Measurements from ENCODE around the gene ADAP1. TPM values are rescaled to one million over a fixed set of nuclear protein-coding genes. Genes with fewer than 3 reads are reported as not detected.

ADAP1 gene
- total RNA-seq, 2 experiments from 2014 or later, result 2.4 to 7.0 TPM

- no peaks in the 10 kb centered on the region for H3K36me3 ChIP-seq (ENCODE audit: insufficient read depth, low read length)
- no TSS peak for BruUV-seq (replicated peaks)
- DNase-seq (ENCODE audit: low spot score), result no peak
- ChIA-PET POLR2A (no interaction called here), CTCF (ENCODE audit: unreplicated experiment) (no interaction called here)
- H3K4me1 ChIP-seq (ENCODE audit: insufficient read depth, low read length, poor library complexity, severe bottlenecking), result peaks cover 33% of the 10 kb centered on the region
- no peaks in the 10 kb centered on the region for H4K20me1 ChIP-seq (ENCODE audit: insufficient read depth, low read length)
- H3K9me2 ChIP-seq (ENCODE audit: insufficient read depth, low read length), result no peaks in the 10 kb centered on the region
- TF ChIP-seq CTCF (conservative IDR thresholded peaks at IDR 0.05; ENCODE audit: low read length), result no peak
- TF ChIP-seq EZH2phosphoT487 (IDR thresholded peaks at IDR 0.05; ENCODE audit: borderline replicate concordance, low read depth, low read length), result no peak
- H3K4me3 ChIP-seq (ENCODE audit: low read depth, low read length, poor library complexity, severe bottlenecking), result no peak overlapping the region
- no peak overlapping the region for H3K4me2 ChIP-seq (ENCODE audit: low read length)
- H2AFZ ChIP-seq (ENCODE audit: low read length), result no peak overlapping the region
- H3K79me2 ChIP-seq (ENCODE audit: insufficient read depth, low read depth, low read length), result no peaks in the 10 kb centered on the region
- intact Hi-C loops (cut with micrococcal nuclease; ENCODE audit: unreplicated experiment), result no loop called here
- H3K27ac ChIP-seq (ENCODE audit: low read depth, low read length, poor library complexity, severe bottlenecking), result no peak overlapping the region
- no peaks in the 10 kb centered on the region for H3K9me3 ChIP-seq (ENCODE audit: low read length)
Observed at GRCh38 chr7:988963-989529, 34.6 kb upstream of the ADAP1 start.

GRCh38 chr7:988426-988911 is 34.0 kb upstream of the ADAP1 start:
- Histone ChIP-seq H4K20me1 (ENCODE audit: insufficient read depth, low read length) (no peaks in the 10 kb centered on the region), H3K4me2 (ENCODE audit: low read length) (no peak overlapping the region), H3K4me3 (ENCODE audit: low read depth, low read length, poor library complexity, severe bottlenecking) (no peak overlapping the region), H3K4me1 (ENCODE audit: insufficient read depth, low read length, poor library complexity, severe bottlenecking) (peaks cover 31% of the 10 kb centered on the region), H3K9me3 (ENCODE audit: low read length) (no peaks in the 10 kb centered on the region), H3K27ac (ENCODE audit: low read depth, low read length, poor library complexity, severe bottlenecking) (no peak overlapping the region), H3K79me2 (ENCODE audit: insufficient read depth, low read depth, low read length) (no peaks in the 10 kb centered on the region), H3K9me2 (ENCODE audit: insufficient read depth, low read length) (no peaks in the 10 kb centered on the region), H2AFZ (ENCODE audit: low read length) (no peak overlapping the region), H3K36me3 (ENCODE audit: insufficient read depth, low read length) (no peaks in the 10 kb centered on the region)
- intact Hi-C loops (cut with micrococcal nuclease; ENCODE audit: unreplicated experiment), result no loop called here
- no peak for DNase-seq (ENCODE audit: low spot score)
- BruUV-seq (replicated peaks), result no TSS peak
- no peak for TF ChIP-seq EZH2phosphoT487 (IDR thresholded peaks at IDR 0.05; ENCODE audit: borderline replicate concordance, low read depth, low read length)
- TF ChIP-seq CTCF (conservative IDR thresholded peaks at IDR 0.05; ENCODE audit: low read length), result no peak
- ChIA-PET POLR2A (no interaction called here), CTCF (ENCODE audit: unreplicated experiment) (no interaction called here)

GRCh38 chr7:987909-988308 is 33.4 kb upstream of the ADAP1 start:
- Histone ChIP-seq H3K4me1 (ENCODE audit: insufficient read depth, low read length, poor library complexity, severe bottlenecking) (peaks cover 31% of the 10 kb centered on the region), H2AFZ (ENCODE audit: low read length) (no peak overlapping the region), H3K4me3 (ENCODE audit: low read depth, low read length, poor library complexity, severe bottlenecking) (no peak overlapping the region), H3K9me3 (ENCODE audit: low read length) (no peaks in the 10 kb centered on the region), H3K36me3 (ENCODE audit: insufficient read depth, low read length) (no peaks in the 10 kb centered on the region), H3K79me2 (ENCODE audit: insufficient read depth, low read depth, low read length) (no peaks in the 10 kb centered on the region), H3K27ac (ENCODE audit: low read depth, low read length, poor library complexity, severe bottlenecking) (no peak overlapping the region), H3K9me2 (ENCODE audit: insufficient read depth, low read length) (no peaks in the 10 kb centered on the region), H4K20me1 (ENCODE audit: insufficient read depth, low read length) (no peaks in the 10 kb centered on the region), H3K4me2 (ENCODE audit: low read length) (no peak overlapping the region)
- DNase-seq (ENCODE audit: low spot score), result no peak
- ChIA-PET POLR2A (no interaction called here), CTCF (ENCODE audit: unreplicated experiment) (no interaction called here)
- TF ChIP-seq CTCF (conservative IDR thresholded peaks at IDR 0.05; ENCODE audit: low read length), result no peak
- no peak for TF ChIP-seq EZH2phosphoT487 (IDR thresholded peaks at IDR 0.05; ENCODE audit: borderline replicate concordance, low read depth, low read length)
- intact Hi-C loops (cut with micrococcal nuclease; ENCODE audit: unreplicated experiment), result no loop called here
- no TSS peak for BruUV-seq (replicated peaks)

Data from OCI-LY7 (cell line).